Caco-2 (cell line): ENCODE data around the gene CATSPERD. TPM values are rescaled to one million over a fixed set of nuclear protein-coding genes. Genes with fewer than 3 reads are reported as not detected.

Experiments
- BruUV-seq: library from RNA; stranded (reverse); fragments of 400-500 nt; replicated peaks from 2 replicates; lab custom pipeline; 2021; lab: Mats Ljungman, UMichigan
- CTCF ChIA-PET: fragments of 300-600 bp; sonication (Branson Sonifier 250); formaldehyde crosslinking; loops from one replicate; lab custom pipeline; 2022; ENCODE audit warnings: antibody characterized with exemption; lab: Charles Lee
- POLR2A ChIA-PET: fragments of 300-600 bp; sonication (Branson Sonifier 250); formaldehyde crosslinking; loops from one replicate; lab custom pipeline; 2022; ENCODE audit warnings: antibody characterized with exemption; lab: Charles Lee
- DNase-seq, 2 experiments: peaks; one replicate each; pipeline versions ENCODE4 v3.0.0 to v3.0.0-alpha.2; 2020 to 2022
- H3K27me3 ChIP-seq: replicated peaks from 2 replicates; pipeline ENCODE4 v1.6.0; 2011; ENCODE audit warnings: low read length; ENCODE audit not compliant: control insufficient read depth, insufficient read depth
- H3K36me3 ChIP-seq: 2 replicates; pipeline ENCODE4 v1.5.1; 2011; ENCODE audit warnings: low read length; ENCODE audit not compliant: control insufficient read depth, insufficient read depth
- H3K4me1 ChIP-seq: fragments of 250-450 bp; sonication (Bioruptor Pico); 2 replicates; pipeline ENCODE4 v1.5.1; 2020; ENCODE audit warnings: mild to moderate bottlenecking
- H3K4me3 ChIP-seq: 2 replicates; pipeline ENCODE4 v1.5.1; 2011; ENCODE audit warnings: low read depth, mild to moderate bottlenecking, control low read depth, low read length
- H3K9me3 ChIP-seq: fragments of 250-450 bp; sonication (Bioruptor Pico); 2 replicates; pipeline ENCODE4 v1.5.1; 2020; ENCODE audit warnings: mild to moderate bottlenecking, moderate library complexity
- H3K27ac Mint-ChIP-seq: one replicate; pipeline ENCODE4 v1.8.0; 2022; ENCODE audit warnings: mixed read lengths; ENCODE audit not compliant: unreplicated experiment
- H3K27me3 Mint-ChIP-seq: one replicate; pipeline ENCODE4 v1.8.0; 2022; ENCODE audit warnings: mixed read lengths; ENCODE audit not compliant: insufficient read depth, unreplicated experiment
- H3K36me3 Mint-ChIP-seq: one replicate; pipeline ENCODE4 v1.8.0; 2022; ENCODE audit warnings: mild to moderate bottlenecking, mixed read lengths; ENCODE audit not compliant: insufficient read depth, unreplicated experiment
- H3K4me1 Mint-ChIP-seq: one replicate; pipeline ENCODE4 v1.8.0; 2022; ENCODE audit warnings: low read depth, mixed read lengths; ENCODE audit not compliant: unreplicated experiment
- H3K4me3 Mint-ChIP-seq: one replicate; pipeline ENCODE4 v1.8.0; 2022; ENCODE audit warnings: mild to moderate bottlenecking, moderate library complexity, mixed read lengths; ENCODE audit not compliant: unreplicated experiment
- H3K9me3 Mint-ChIP-seq: one replicate; pipeline ENCODE4 v1.8.0; 2022; ENCODE audit warnings: mixed read lengths; ENCODE audit not compliant: unreplicated experiment
- CTCF ChIP-seq, 2 experiments: fragments of 200-600 bp in 1 of 2; IDR thresholded peaks; 1 replicate in 1 of 2; 2 replicates in 1 of 2; pipeline versions ENCODE4 v1.5.1 to v1.8.0; 2011 to 2022; ENCODE audit warnings: antibody characterized with exemption in 1 of 2, control low read depth in 1 of 2, inconsistent platforms in 1 of 2, low read depth in 1 of 2, low read length in 1 of 2, mild to moderate bottlenecking in 1 of 2, moderate library complexity in 1 of 2; ENCODE audit not compliant: insufficient read depth in 1 of 2, severe bottlenecking in 1 of 2, unreplicated experiment in 1 of 2
- intact Hi-C: fragments of 100-400 bp; cut with micrococcal nuclease; formaldehyde crosslinking; loops from one replicate; pipeline ENCODE4 v1.10.0; 2022; ENCODE audit not compliant: unreplicated experiment
- total RNA-seq: library from RNA; stranded (reverse); gene quantifications from 2 replicates; pipeline ENCODE4 v1.2.3, GENCODE V29; 2022

The CATSPERD gene
- total RNA-seq, 1 experiment from 2014 or later = not detected

GRCh38 chr19:5800361-5801270, 80.2 kb downstream of the CATSPERD start:
- DNase-seq = no peak
- Mint-ChIP-seq H3K27me3 (no peaks in the 10 kb centered on the region), H3K4me3 (no peak overlapping the region), H3K27ac (no peak overlapping the region), H3K36me3 (no peaks in the 10 kb centered on the region), H3K9me3 (no peaks in the 10 kb centered on the region), H3K4me1 (no peaks in the 10 kb centered on the region)
- no peak for TF ChIP-seq CTCF (IDR thresholded peaks at IDR 0.05; ENCODE audit: insufficient read depth in 1 of 2, low read depth in 1 of 2, low read length in 1 of 2, severe bottlenecking in 1 of 2, unreplicated experiment in 1 of 2)
- BruUV-seq = no TSS peak
- POLR2A ChIA-PET = no interaction called here
- H3K27me3 ChIP-seq = no peaks in the 10 kb centered on the region
- no peak overlapping the region for H3K4me3 ChIP-seq
- no peaks in the 10 kb centered on the region for H3K9me3 ChIP-seq
- intact Hi-C loops = no loop called here
- H3K36me3 ChIP-seq = no peaks in the 10 kb centered on the region
- 0 out of 2 replicates have a peak, but pooled peaks cover 3% of the 10 kb centered on the region for H3K4me1 ChIP-seq
- CTCF ChIA-PET = interaction anchor here (0.5 kb wide), 1 partner anchor 471 kb away, joined by 3 read pairs; no protein-coding TSS in a partner anchor

- intact Hi-C loops = no loop called here
- Mint-ChIP-seq H3K27me3 (no peaks in the 10 kb centered on the region), H3K4me3 (peak overlapping the region; percentile 75)
These were observed 81.6 kb downstream of the CATSPERD start for GRCh38 chr19:5801796-5802619.

More at GRCh38 chr19:5801796-5802619, 81.6 kb downstream of the CATSPERD start:
- no peaks in the 10 kb centered on the region for H3K9me3 ChIP-seq
- no peak for TF ChIP-seq CTCF (IDR thresholded peaks at IDR 0.05; ENCODE audit: insufficient read depth in 1 of 2, low read depth in 1 of 2, low read length in 1 of 2, severe bottlenecking in 1 of 2, unreplicated experiment in 1 of 2)
- no peak for DNase-seq
- H3K27me3 ChIP-seq = no peaks in the 10 kb centered on the region
- H3K4me1 ChIP-seq = 0 out of 2 replicates have a peak, but pooled peaks cover 3% of the 10 kb centered on the region
- Mint-ChIP-seq H3K4me1 (no peaks in the 10 kb centered on the region), H3K27ac (no peak overlapping the region), H3K36me3 (no peaks in the 10 kb centered on the region), H3K9me3 (no peaks in the 10 kb centered on the region)
- POLR2A ChIA-PET = no interaction called here
- CTCF ChIA-PET = interaction anchor here (0.6 kb wide), 3 partner anchors 9 to 1591 kb away, joined by 3 to 4 read pairs (median 4); no protein-coding TSS in a partner anchor
- no peak overlapping the region for H3K4me3 ChIP-seq
- no TSS peak for BruUV-seq
- H3K36me3 ChIP-seq = no peaks in the 10 kb centered on the region
